DND-41 (cell line): ENCODE results near the gene PLA2G4E.

ENCODE experiments used
- EZH2 ChIP-seq: IDR thresholded peaks from 3 replicates; pipeline ENCODE4 v1.6.1; 2012; ENCODE audit warnings: borderline replicate concordance, low read depth, mild to moderate bottlenecking, moderate library complexity, low read length, inconsistent platforms; ENCODE audit not compliant: severe bottlenecking
- TF ChIP-seq, protein P1 (sequence below): IDR thresholded peaks from 2 replicates; pipeline ENCODE4 v1.5.1; 2012; ENCODE audit warnings: borderline replicate concordance, low read length, moderate library complexity, mild to moderate bottlenecking; ENCODE audit not compliant: poor library complexity, severe bottlenecking; ENCODE audit errors: extremely low read depth

DNA sequence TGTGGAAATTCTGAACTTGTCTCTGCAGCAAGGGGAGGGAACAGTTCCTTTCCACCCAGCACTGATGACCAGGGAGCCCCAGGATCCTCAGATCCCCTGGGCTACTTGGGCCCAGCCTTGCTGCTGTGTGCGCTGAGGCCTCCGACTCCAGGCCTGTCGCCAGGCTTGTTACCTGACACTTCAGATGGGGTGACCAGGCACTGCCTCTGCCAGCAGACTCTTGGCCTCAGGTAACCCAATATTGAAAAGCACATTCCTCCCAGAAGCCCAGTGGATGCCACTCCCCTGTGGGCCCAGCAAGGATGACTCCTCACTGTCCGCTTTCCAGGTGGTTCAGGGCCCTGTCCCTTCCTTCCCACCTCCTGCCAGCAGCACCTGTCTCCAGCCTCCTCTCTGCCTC is 3.5 kb upstream of the PLA2G4E start:
- TF ChIP-seq, protein P1, sequence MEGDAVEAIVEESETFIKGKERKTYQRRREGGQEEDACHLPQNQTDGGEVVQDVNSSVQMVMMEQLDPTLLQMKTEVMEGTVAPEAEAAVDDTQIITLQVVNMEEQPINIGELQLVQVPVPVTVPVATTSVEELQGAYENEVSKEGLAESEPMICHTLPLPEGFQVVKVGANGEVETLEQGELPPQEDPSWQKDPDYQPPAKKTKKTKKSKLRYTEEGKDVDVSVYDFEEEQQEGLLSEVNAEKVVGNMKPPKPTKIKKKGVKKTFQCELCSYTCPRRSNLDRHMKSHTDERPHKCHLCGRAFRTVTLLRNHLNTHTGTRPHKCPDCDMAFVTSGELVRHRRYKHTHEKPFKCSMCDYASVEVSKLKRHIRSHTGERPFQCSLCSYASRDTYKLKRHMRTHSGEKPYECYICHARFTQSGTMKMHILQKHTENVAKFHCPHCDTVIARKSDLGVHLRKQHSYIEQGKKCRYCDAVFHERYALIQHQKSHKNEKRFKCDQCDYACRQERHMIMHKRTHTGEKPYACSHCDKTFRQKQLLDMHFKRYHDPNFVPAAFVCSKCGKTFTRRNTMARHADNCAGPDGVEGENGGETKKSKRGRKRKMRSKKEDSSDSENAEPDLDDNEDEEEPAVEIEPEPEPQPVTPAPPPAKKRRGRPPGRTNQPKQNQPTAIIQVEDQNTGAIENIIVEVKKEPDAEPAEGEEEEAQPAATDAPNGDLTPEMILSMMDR: no peak
- TF ChIP-seq EZH2: no peak
